GM21576 (cell line): Measurements from ENCODE around the gene PAPOLA.

Experiments
- ATAC-seq: cut with Tn5 transposase; IDR thresholded peaks from one replicate; pipeline ENCODE4 v1.9.1; 2021; ENCODE audit warnings: mild to moderate bottlenecking, moderate library complexity; ENCODE audit not compliant: unreplicated experiment

PAPOLA gene

GRCh38 chr14:96564389-96564788, 62.2 kb downstream of the PAPOLA start:
- no peak for ATAC-seq

GRCh38 chr14:96565811-96566210, 63.6 kb downstream of the PAPOLA start:
- ATAC-seq: no peak

GRCh38 chr14:96567289-96567899, 65.2 kb downstream of the PAPOLA start:
- ATAC-seq: no peak

GRCh38 chr14:96568621-96569020, 66.4 kb downstream of the PAPOLA start:
- ATAC-seq: no peak

GRCh38 chr14:96571311-96571710, 69.1 kb downstream of the PAPOLA start:
- no peak for ATAC-seq

- ATAC-seq: no peak
Observed at GRCh38 chr14:96573473-96574100, 71.4 kb downstream of the PAPOLA start.

- ATAC-seq: no peak
Observed at GRCh38 chr14:96574171-96574632, 72.0 kb downstream of the PAPOLA start.

GRCh38 chr14:96574633-96575632, 72.8 kb downstream of the PAPOLA start:
- no peak for ATAC-seq

GRCh38 chr14:96576359-96576758, 74.2 kb downstream of the PAPOLA start:
- no peak for ATAC-seq

- ATAC-seq: no peak
Observed at GRCh38 chr14:96576937-96577336, 74.8 kb downstream of the PAPOLA start.

- no peak for ATAC-seq
Observed at GRCh38 chr14:96578619-96579018, 76.4 kb downstream of the PAPOLA start.

- no peak for ATAC-seq
Observed at GRCh38 chr14:96579358-96579757, 77.2 kb downstream of the PAPOLA start.

- ATAC-seq: no peak
Observed at GRCh38 chr14:96579855-96580254, 77.7 kb downstream of the PAPOLA start.

- ATAC-seq: no peak
Observed at GRCh38 chr14:96580566-96580965, 78.4 kb downstream of the PAPOLA start.

- no peak for ATAC-seq
Observed at GRCh38 chr14:96581026-96581425, 78.8 kb downstream of the PAPOLA start.

GRCh38 chr14:96581902-96582301, 79.7 kb downstream of the PAPOLA start:
- no peak for ATAC-seq

GRCh38 chr14:96582411-96582961, 80.3 kb downstream of the PAPOLA start:
- ATAC-seq: no peak

GRCh38 chr14:96582995-96583394, 80.8 kb downstream of the PAPOLA start:
- ATAC-seq: no peak

GRCh38 chr14:96583569-96584041, 81.4 kb downstream of the PAPOLA start:
- ATAC-seq: peak; percentile 26

GRCh38 chr14:96584199-96584906, 82.2 kb downstream of the PAPOLA start:
- peak; percentile 67 for ATAC-seq
